Limb (tissue), 2 donors: ENCODE measurements around the gene DPF3.

Experiments
- DNase-seq, 2 donors: peaks; one replicate each; pipeline ENCODE4 v3.0.0-alpha.2; 2016; ENCODE audit errors: extremely low spot score in 2 of 2

Gene DPF3

GRCh38 chr14:72800848-72801370 lies 93.0 kb downstream of the DPF3 start:
- no peak for DNase-seq

- DNase-seq = no peak
These were observed 93.6 kb downstream of the DPF3 start for GRCh38 chr14:72800296-72800695.

- DNase-seq = no peak
These were observed 97.0 kb downstream of the DPF3 start for GRCh38 chr14:72796935-72797334.

GRCh38 chr14:72793156-72793939 lies 100.6 kb downstream of the DPF3 start:
- no peak for DNase-seq

- no peak for DNase-seq
These were observed 101.7 kb downstream of the DPF3 start for GRCh38 chr14:72792051-72792788.

- DNase-seq = no peak
These were observed 102.9 kb downstream of the DPF3 start for GRCh38 chr14:72790887-72791566.

GRCh38 chr14:72788972-72789728 lies 104.8 kb downstream of the DPF3 start:
- DNase-seq = no peak

- no peak for DNase-seq
These were observed 105.6 kb downstream of the DPF3 start for GRCh38 chr14:72788255-72788654.

GRCh38 chr14:72787841-72788240 lies 106.1 kb downstream of the DPF3 start:
- no peak for DNase-seq

GRCh38 chr14:72786378-72787350 lies 107.2 kb downstream of the DPF3 start:
- DNase-seq = no peak

- DNase-seq = no peak
These were observed 110.2 kb downstream of the DPF3 start for GRCh38 chr14:72783741-72784140.

- no peak for DNase-seq
These were observed 111.1 kb downstream of the DPF3 start for GRCh38 chr14:72782817-72783216.

GRCh38 chr14:72781561-72782508 lies 112.1 kb downstream of the DPF3 start:
- DNase-seq = no peak

- DNase-seq = no peak
These were observed 113.2 kb downstream of the DPF3 start for GRCh38 chr14:72780751-72781150.

GRCh38 chr14:72779679-72780078 lies 114.2 kb downstream of the DPF3 start:
- DNase-seq = no peak

GRCh38 chr14:72777636-72778035 lies 116.3 kb downstream of the DPF3 start:
- no peak for DNase-seq

- DNase-seq = no peak
These were observed 117.1 kb downstream of the DPF3 start for GRCh38 chr14:72776701-72777261.

- no peak for DNase-seq
These were observed 117.9 kb downstream of the DPF3 start for GRCh38 chr14:72775923-72776554.
